HEK293 (cell line): ENCODE measurements around the gene MCUR1.

Experiments used
- CTCF ChIA-PET: fragments of 350-600 bp; formaldehyde crosslinking; extraction: SDS; loops from one replicate; lab custom pipeline; 2021; ENCODE audit warnings: antibody characterized with exemption; lab: Yijun Ruan, JAX
- POLR2A ChIA-PET: fragments of 300-600 bp; formaldehyde crosslinking; extraction: SDS; loops from one replicate; lab custom pipeline; 2020; ENCODE audit warnings: antibody characterized with exemption, inconsistent platforms; lab: Yijun Ruan, JAX
- H3K27ac ChIP-seq: fragments of 200-500 bp; sonication (Bioruptor generic); 2 replicates; pipeline ENCODE4 v1.5.1; 2014; ENCODE audit warnings: low read depth, low read length, control low read depth, inconsistent platforms; ENCODE audit errors: extremely low read depth
- H3K36me3 ChIP-seq, 2 experiments: fragments of 200-500 bp in 1 of 2; sonication (Bioruptor generic) in 1 of 2; 1 replicate in 1 of 2; 2 replicates in 1 of 2; pipeline ENCODE4 v1.5.1; 2014 to 2017; ENCODE audit warnings: inconsistent platforms in 2 of 2, low read length in 2 of 2; ENCODE audit not compliant: control insufficient read depth in 2 of 2, insufficient read depth in 1 of 2
- H3K4me1 ChIP-seq: fragments of 200-500 bp; sonication (Bioruptor generic); 2 replicates; pipeline ENCODE4 v1.5.1; 2014; ENCODE audit warnings: mild to moderate bottlenecking, low read length, inconsistent platforms; ENCODE audit not compliant: control insufficient read depth, insufficient read depth
- H3K4me3 ChIP-seq: 2 replicates; pipeline ENCODE4 v1.5.1; 2011; ENCODE audit warnings: low read depth, mild to moderate bottlenecking, control low read depth, low read length, moderate library complexity
- H3K9me3 ChIP-seq: fragments of 200-500 bp; sonication (Bioruptor generic); 2 replicates; pipeline ENCODE4 v1.5.1; 2014; ENCODE audit warnings: low read depth, low read length, inconsistent platforms; ENCODE audit not compliant: control insufficient read depth, insufficient read depth
- KLF8 ChIP-seq: fragments of 450-650 bp; formaldehyde crosslinking; IDR thresholded peaks from 2 replicates; pipeline ENCODE4 v1.5.1; 2016; ENCODE audit warnings: missing biosample characterization, missing genetic modification characterization
- KLF9 ChIP-seq: fragments of 450-650 bp; formaldehyde crosslinking; IDR thresholded peaks from 2 replicates; pipeline ENCODE4 v1.5.1; 2016; ENCODE audit warnings: missing biosample characterization, missing genetic modification characterization, low read depth
- MEIS1 ChIP-seq: sonication (generic); formaldehyde crosslinking; IDR thresholded peaks from 2 replicates; pipeline ENCODE4 v1.8.1; 2022; ENCODE audit warnings: missing genetic modification reagents, mild to moderate bottlenecking, borderline replicate concordance
- ZBTB8A ChIP-seq: fragments of 450-650 bp; formaldehyde crosslinking; IDR thresholded peaks from 2 replicates; pipeline ENCODE4 v1.5.1; 2016; ENCODE audit warnings: missing biosample characterization, missing genetic modification characterization
- ZNF114 ChIP-seq: fragments of 450-650 bp; formaldehyde crosslinking; IDR thresholded peaks from 2 replicates; pipeline ENCODE4 v1.5.0; 2017; ENCODE audit warnings: missing biosample characterization, missing genetic modification characterization
- ZNF132 ChIP-seq: fragments of 450-650 bp; formaldehyde crosslinking; IDR thresholded peaks from 2 replicates; pipeline ENCODE4 v1.5.1; 2017; ENCODE audit warnings: missing biosample characterization, missing genetic modification characterization, borderline replicate concordance
- ZNF140 ChIP-seq: fragments of 450-650 bp; formaldehyde crosslinking; IDR thresholded peaks from 2 replicates; pipeline ENCODE4 v1.5.1; 2016; ENCODE audit warnings: missing biosample characterization, missing genetic modification characterization
- ZNF155 ChIP-seq: fragments of 450-650 bp; formaldehyde crosslinking; IDR thresholded peaks from 2 replicates; pipeline ENCODE4 v1.5.1; 2016; ENCODE audit warnings: missing biosample characterization, missing genetic modification characterization
- ZNF174 ChIP-seq: fragments of 450-650 bp; formaldehyde crosslinking; IDR thresholded peaks from 2 replicates; pipeline ENCODE4 v1.5.0; 2017; ENCODE audit warnings: missing biosample characterization, mild to moderate bottlenecking, missing genetic modification characterization
- ZNF175 ChIP-seq: fragments of 450-650 bp; formaldehyde crosslinking; IDR thresholded peaks from 2 replicates; pipeline ENCODE4 v1.5.1; 2016; ENCODE audit warnings: missing biosample characterization, missing genetic modification characterization
- ZNF19 ChIP-seq: fragments of 450-650 bp; formaldehyde crosslinking; IDR thresholded peaks from 2 replicates; pipeline ENCODE4; 2016; ENCODE audit warnings: missing biosample characterization, missing genetic modification characterization, low read depth
- ZNF2 ChIP-seq: fragments of 450-650 bp; formaldehyde crosslinking; IDR thresholded peaks from 2 replicates; pipeline ENCODE4 v1.5.1; 2016; ENCODE audit warnings: missing biosample characterization, missing genetic modification characterization
- ZNF354C ChIP-seq: fragments of 450-650 bp; formaldehyde crosslinking; IDR thresholded peaks from 2 replicates; pipeline ENCODE4 v1.5.1; 2016; ENCODE audit warnings: missing biosample characterization, missing genetic modification characterization, low read depth, borderline replicate concordance
- ZNF366 ChIP-seq: fragments of 450-650 bp; formaldehyde crosslinking; conservative IDR thresholded peaks from 2 replicates; pipeline ENCODE4 v1.5.1; 2016; ENCODE audit warnings: missing biosample characterization, missing genetic modification characterization
- ZNF37A ChIP-seq: fragments of 450-650 bp; IDR thresholded peaks from 2 replicates; pipeline ENCODE4 v1.5.1; 2018; ENCODE audit warnings: missing biosample characterization, missing genetic modification characterization
- ZNF394 ChIP-seq: fragments of 450-650 bp; formaldehyde crosslinking; IDR thresholded peaks from 2 replicates; pipeline ENCODE4 v1.5.1; 2016; ENCODE audit warnings: missing biosample characterization, missing genetic modification characterization, mild to moderate bottlenecking, moderate library complexity, borderline replicate concordance
- ZNF404 ChIP-seq: fragments of 450-650 bp; formaldehyde crosslinking; IDR thresholded peaks from 2 replicates; pipeline ENCODE4 v1.5.1; 2017; ENCODE audit warnings: missing biosample characterization, missing genetic modification characterization
- ZNF48 ChIP-seq: fragments of 450-650 bp; formaldehyde crosslinking; IDR thresholded peaks from 2 replicates; pipeline ENCODE4 v1.5.1; 2016; ENCODE audit warnings: missing biosample characterization, missing genetic modification characterization
- ZNF521 ChIP-seq: fragments of 450-650 bp; formaldehyde crosslinking; IDR thresholded peaks from 2 replicates; pipeline ENCODE4 v1.5.1; 2017; ENCODE audit warnings: missing biosample characterization, mild to moderate bottlenecking, missing genetic modification characterization
- ZNF558 ChIP-seq: fragments of 450-650 bp; formaldehyde crosslinking; IDR thresholded peaks from 2 replicates; pipeline ENCODE4 v1.5.1; 2016; ENCODE audit warnings: missing biosample characterization, missing genetic modification characterization
- ZNF707 ChIP-seq: fragments of 450-650 bp; formaldehyde crosslinking; IDR thresholded peaks from 2 replicates; pipeline ENCODE4 v1.5.1; 2016; ENCODE audit warnings: missing biosample characterization, missing genetic modification characterization
- ZNF768 ChIP-seq: fragments of 450-650 bp; formaldehyde crosslinking; IDR thresholded peaks from 2 replicates; pipeline ENCODE4 v1.5.1; 2018; ENCODE audit warnings: missing biosample characterization, mild to moderate bottlenecking, missing genetic modification characterization
- ZXDB ChIP-seq: fragments of 450-650 bp; formaldehyde crosslinking; IDR thresholded peaks from 2 replicates; pipeline ENCODE4 v1.5.1; 2016; ENCODE audit warnings: missing biosample characterization, missing genetic modification characterization
- TF ChIP-seq, protein P1 (sequence below): fragments of 450-650 bp; IDR thresholded peaks from 2 replicates; pipeline ENCODE4 v1.5.1; 2018; ENCODE audit warnings: missing biosample characterization, mild to moderate bottlenecking, missing genetic modification characterization
- TF ChIP-seq, protein P2 (sequence below): fragments of 450-650 bp; formaldehyde crosslinking; IDR thresholded peaks from 2 replicates; pipeline ENCODE4 v1.5.1; 2016; ENCODE audit warnings: missing biosample characterization, missing genetic modification characterization
- TF ChIP-seq, protein P3 (sequence below): fragments of 450-650 bp; formaldehyde crosslinking; IDR thresholded peaks from 2 replicates; pipeline ENCODE4 v1.5.1; 2016; ENCODE audit warnings: missing biosample characterization, missing genetic modification characterization

Gene MCUR1

DNA sequence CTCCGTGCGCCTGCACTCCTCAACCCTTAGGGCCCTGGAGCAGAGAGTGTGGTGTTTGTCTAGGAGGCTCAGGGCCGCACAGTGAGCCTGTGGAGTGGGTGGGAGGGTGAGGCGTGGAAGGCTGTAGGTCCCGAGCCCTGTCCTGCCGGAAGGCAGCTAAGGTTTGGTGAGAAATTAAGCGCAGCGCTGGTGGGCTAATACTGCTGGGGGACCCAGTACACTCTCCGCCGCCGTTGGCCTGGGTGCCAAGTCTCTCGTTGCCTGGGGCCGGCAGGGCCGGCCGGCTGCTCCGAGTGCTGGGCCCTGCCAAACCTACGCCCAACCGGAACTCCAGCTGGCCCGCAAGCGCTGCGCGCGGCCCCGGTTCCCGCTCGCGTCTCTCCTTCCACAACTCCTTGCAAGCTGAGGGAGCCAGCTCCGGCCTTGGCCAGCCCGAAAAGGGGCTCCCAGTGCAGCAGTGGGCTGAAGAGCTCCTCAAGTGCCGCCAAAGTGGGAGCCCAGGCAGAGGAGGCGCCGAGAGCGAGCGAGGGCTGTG lies 40.4 kb upstream of the MCUR1 start:
- Histone ChIP-seq H3K9me3 (no peaks in the 10 kb centered on the region), H3K4me3 (no peak overlapping the region), H3K27ac (no peak overlapping the region), H3K36me3 (no peaks in the 10 kb centered on the region), H3K4me1 (no peaks in the 10 kb centered on the region)
- POLR2A ChIA-PET = no interaction called here
- CTCF ChIA-PET = interaction anchor here (3.4 kb wide), 1 partner anchor 19 kb away, joined by 14 read pairs; no protein-coding TSS in a partner anchor
- TF ChIP-seq ZNF521 (tag by site-specific recombination) (no peak), ZNF2 (no peak), ZNF558 (no peak), ZNF404 (tag by site-specific recombination) (no peak), ZNF175 (tag by site-specific recombination) (no peak), ZNF140 (no peak), ZNF37A (no peak), ZNF394 (tag by site-specific recombination) (no peak)
- TF ChIP-seq, protein P1, sequence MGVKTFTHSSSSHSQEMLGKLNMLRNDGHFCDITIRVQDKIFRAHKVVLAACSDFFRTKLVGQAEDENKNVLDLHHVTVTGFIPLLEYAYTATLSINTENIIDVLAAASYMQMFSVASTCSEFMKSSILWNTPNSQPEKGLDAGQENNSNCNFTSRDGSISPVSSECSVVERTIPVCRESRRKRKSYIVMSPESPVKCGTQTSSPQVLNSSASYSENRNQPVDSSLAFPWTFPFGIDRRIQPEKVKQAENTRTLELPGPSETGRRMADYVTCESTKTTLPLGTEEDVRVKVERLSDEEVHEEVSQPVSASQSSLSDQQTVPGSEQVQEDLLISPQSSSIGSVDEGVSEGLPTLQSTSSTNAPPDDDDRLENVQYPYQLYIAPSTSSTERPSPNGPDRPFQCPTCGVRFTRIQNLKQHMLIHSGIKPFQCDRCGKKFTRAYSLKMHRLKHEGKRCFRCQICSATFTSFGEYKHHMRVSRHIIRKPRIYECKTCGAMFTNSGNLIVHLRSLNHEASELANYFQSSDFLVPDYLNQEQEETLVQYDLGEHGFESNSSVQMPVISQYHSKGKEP (tag by site-specific recombination) = no peak
- TF ChIP-seq, all 188 proteins: peak for 0

DNA sequence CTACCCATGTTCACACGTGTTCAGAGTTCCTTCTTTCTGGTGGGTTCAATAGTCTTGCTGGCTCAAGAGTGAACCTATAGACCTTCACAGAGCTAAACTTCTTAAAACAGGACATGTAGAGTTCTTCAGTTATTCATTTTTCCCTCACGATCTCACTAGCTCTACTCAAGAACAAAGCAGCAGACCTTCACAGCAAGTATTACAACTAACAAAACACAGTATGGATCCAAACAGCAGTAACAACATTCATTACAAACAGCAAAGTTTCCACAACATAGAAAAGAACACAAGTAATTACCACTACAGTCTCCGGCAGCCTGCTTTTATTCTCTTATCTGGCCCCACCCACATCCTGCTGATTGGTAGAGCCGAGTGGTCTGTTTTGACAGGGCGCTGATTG lies 39.5 kb upstream of the MCUR1 start:
- CTCF ChIA-PET = interaction anchor here (3.4 kb wide), 1 partner anchor 20 kb away, joined by 14 read pairs; no protein-coding TSS in a partner anchor
- H3K36me3 ChIP-seq = no peaks in the 10 kb centered on the region
- no peaks in the 10 kb centered on the region for H3K4me1 ChIP-seq
- POLR2A ChIA-PET = no interaction called here
- no peak for TF ChIP-seq ZNF768
- no peak for TF ChIP-seq ZNF155 (tag by site-specific recombination)
- no peak for TF ChIP-seq ZNF19 (tag by site-specific recombination)
- TF ChIP-seq KLF9 (tag by site-specific recombination) = no peak
- TF ChIP-seq ZNF394 (tag by site-specific recombination) = no peak
- TF ChIP-seq ZXDB (tag by site-specific recombination) = no peak
- TF ChIP-seq ZNF48 (tag by site-specific recombination) = no peak
- TF ChIP-seq ZNF114 (tag by site-specific recombination) = no peak
- H3K27ac ChIP-seq = no peak overlapping the region
- no peaks in the 10 kb centered on the region for H3K9me3 ChIP-seq
- H3K4me3 ChIP-seq = no peak overlapping the region

DNA sequence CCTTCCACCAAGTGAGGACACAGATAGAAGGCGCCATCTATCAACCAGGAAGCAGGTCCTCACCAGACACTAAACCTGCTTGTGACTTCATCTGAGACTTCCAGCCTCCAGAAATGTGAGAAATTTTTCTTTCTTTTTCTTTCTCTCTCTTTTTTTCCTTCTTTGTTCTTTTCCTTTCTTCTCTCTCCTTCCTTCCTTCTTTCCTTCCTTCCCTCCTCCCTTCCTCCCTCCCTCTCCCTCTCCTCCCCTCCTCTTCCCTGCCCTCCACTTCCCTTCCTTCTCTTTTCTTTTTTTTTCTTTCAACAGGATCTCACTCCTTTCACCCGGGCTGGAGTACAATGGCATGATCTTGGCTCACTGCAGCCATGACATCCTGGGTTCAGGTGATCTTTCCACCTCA lies 37.4 kb upstream of the MCUR1 start:
- Histone ChIP-seq H3K36me3 (no peaks in the 10 kb centered on the region), H3K4me3 (no peak overlapping the region), H3K9me3 (no peaks in the 10 kb centered on the region), H3K4me1 (no peaks in the 10 kb centered on the region), H3K27ac (no peak overlapping the region)
- POLR2A ChIA-PET = no interaction called here
- CTCF ChIA-PET = interaction anchor here (0.6 to 3.4 kb wide), 2 partner anchors 22 to 24 kb away, joined by 4 to 14 read pairs; no protein-coding TSS in a partner anchor
- peak; percentile 51 for TF ChIP-seq ZNF366 (tag by site-specific recombination)
- TF ChIP-seq ZNF132 (tag by site-specific recombination) = no peak

DNA sequence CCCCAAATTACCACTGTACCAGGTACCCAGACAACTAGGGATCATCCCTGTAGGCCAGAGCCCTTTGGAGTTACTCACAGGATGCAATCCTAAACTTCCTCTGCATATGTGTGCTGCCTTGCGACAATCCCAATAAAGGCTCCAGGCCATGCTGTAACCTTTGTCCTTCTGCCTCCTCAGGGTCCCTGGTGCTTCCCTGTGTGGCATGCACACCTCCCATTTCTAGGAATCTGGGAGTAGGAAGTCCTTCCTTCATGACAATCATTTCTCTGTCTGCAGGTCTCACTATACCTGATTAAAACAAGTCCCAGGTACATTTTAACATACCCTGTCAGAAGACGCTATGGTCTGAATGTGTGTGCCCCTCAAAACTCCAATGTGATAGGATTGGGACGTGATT lies 37.0 kb upstream of the MCUR1 start:
- Histone ChIP-seq H3K4me3 (no peak overlapping the region), H3K36me3 (no peaks in the 10 kb centered on the region), H3K27ac (no peak overlapping the region), H3K4me1 (no peaks in the 10 kb centered on the region), H3K9me3 (no peaks in the 10 kb centered on the region)
- CTCF ChIA-PET = interaction anchor here (0.7 to 3.4 kb wide), 2 partner anchors 23 to 175 kb away, joined by 4 to 14 read pairs; no protein-coding TSS in a partner anchor
- POLR2A ChIA-PET = no interaction called here
- no peak for TF ChIP-seq ZNF707 (tag by site-specific recombination)
- TF ChIP-seq, protein P2, sequence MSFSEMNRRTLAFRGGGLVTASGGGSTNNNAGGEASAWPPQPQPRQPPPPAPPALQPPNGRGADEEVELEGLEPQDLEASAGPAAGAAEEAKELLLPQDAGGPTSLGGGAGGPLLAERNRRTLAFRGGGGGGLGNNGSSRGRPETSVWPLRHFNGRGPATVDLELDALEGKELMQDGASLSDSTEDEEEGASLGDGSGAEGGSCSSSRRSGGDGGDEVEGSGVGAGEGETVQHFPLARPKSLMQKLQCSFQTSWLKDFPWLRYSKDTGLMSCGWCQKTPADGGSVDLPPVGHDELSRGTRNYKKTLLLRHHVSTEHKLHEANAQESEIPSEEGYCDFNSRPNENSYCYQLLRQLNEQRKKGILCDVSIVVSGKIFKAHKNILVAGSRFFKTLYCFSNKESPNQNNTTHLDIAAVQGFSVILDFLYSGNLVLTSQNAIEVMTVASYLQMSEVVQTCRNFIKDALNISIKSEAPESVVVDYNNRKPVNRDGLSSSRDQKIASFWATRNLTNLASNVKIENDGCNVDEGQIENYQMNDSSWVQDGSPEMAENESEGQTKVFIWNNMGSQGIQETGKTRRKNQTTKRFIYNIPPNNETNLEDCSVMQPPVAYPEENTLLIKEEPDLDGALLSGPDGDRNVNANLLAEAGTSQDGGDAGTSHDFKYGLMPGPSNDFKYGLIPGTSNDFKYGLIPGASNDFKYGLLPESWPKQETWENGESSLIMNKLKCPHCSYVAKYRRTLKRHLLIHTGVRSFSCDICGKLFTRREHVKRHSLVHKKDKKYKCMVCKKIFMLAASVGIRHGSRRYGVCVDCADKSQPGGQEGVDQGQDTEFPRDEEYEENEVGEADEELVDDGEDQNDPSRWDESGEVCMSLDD (tag by site-specific recombination) = no peak
- no peak for TF ChIP-seq KLF8
- TF ChIP-seq ZNF174 (tag by site-specific recombination) = no peak
- TF ChIP-seq, protein P3, sequence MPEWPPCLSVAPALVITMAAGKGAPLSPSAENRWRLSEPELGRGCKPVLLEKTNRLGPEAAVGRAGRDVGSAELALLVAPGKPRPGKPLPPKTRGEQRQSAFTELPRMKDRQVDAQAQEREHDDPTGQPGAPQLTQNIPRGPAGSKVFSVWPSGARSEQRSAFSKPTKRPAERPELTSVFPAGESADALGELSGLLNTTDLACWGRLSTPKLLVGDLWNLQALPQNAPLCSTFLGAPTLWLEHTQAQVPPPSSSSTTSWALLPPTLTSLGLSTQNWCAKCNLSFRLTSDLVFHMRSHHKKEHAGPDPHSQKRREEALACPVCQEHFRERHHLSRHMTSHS (tag by site-specific recombination) = no peak
- no peak for TF ChIP-seq ZBTB8A (tag by site-specific recombination)
- TF ChIP-seq MEIS1 (CRISPR knock-in tag) = no peak
- no peak for TF ChIP-seq ZNF354C (tag by site-specific recombination)
